Activated gamma-delta T cell (primary cell): Measurements from ENCODE around the gene EML1.

ENCODE experiments used
- DNase-seq: peaks from one replicate; lab custom pipeline; 2025; lab: John Stamatoyannopoulos, UW

EML1 gene

GRCh38 chr14:99871771-99872170 is 78.6 kb downstream of the EML1 start:
- no peak for DNase-seq

GRCh38 chr14:99872786-99873440 is 79.7 kb downstream of the EML1 start:
- no peak for DNase-seq

GRCh38 chr14:99873653-99874052 is 80.4 kb downstream of the EML1 start:
- no peak for DNase-seq

- DNase-seq, result no peak
Measured at GRCh38 chr14:99874306-99874705, 81.1 kb downstream of the EML1 start.

GRCh38 chr14:99875421-99875820 is 82.2 kb downstream of the EML1 start:
- DNase-seq, result no peak

GRCh38 chr14:99875836-99876235 is 82.6 kb downstream of the EML1 start:
- DNase-seq, result no peak

- DNase-seq, result no peak
Measured at GRCh38 chr14:99876406-99876805, 83.2 kb downstream of the EML1 start.

GRCh38 chr14:99878563-99878962 is 85.3 kb downstream of the EML1 start:
- DNase-seq, result no peak

GRCh38 chr14:99879401-99880295 is 86.4 kb downstream of the EML1 start:
- DNase-seq, result no peak

GRCh38 chr14:99880651-99881420 is 87.6 kb downstream of the EML1 start:
- no peak for DNase-seq

GRCh38 chr14:99883866-99884650 is 90.8 kb downstream of the EML1 start:
- DNase-seq, result no peak

GRCh38 chr14:99884834-99885648 is 91.8 kb downstream of the EML1 start:
- no peak for DNase-seq

- DNase-seq, result no peak
Measured at GRCh38 chr14:99885649-99885958, 92.4 kb downstream of the EML1 start.

GRCh38 chr14:99887407-99887806 is 94.2 kb downstream of the EML1 start:
- no peak for DNase-seq

GRCh38 chr14:99888149-99888548 is 94.9 kb downstream of the EML1 start:
- DNase-seq, result no peak

- no peak for DNase-seq
Measured at GRCh38 chr14:99889268-99889667, 96.1 kb downstream of the EML1 start.

GRCh38 chr14:99891266-99891665 is 98.1 kb downstream of the EML1 start:
- DNase-seq, result no peak

GRCh38 chr14:99891900-99892299 is 98.7 kb downstream of the EML1 start:
- DNase-seq, result no peak

- no peak for DNase-seq
Measured at GRCh38 chr14:99892406-99892805, 99.2 kb downstream of the EML1 start.

GRCh38 chr14:99896361-99896760 is 103.1 kb downstream of the EML1 start:
- DNase-seq, result no peak

- DNase-seq, result no peak
Measured at GRCh38 chr14:99899578-99900178, 106.5 kb downstream of the EML1 start.
